Measurements from ENCODE around the gene LTBR.

LTBR gene

DNA sequence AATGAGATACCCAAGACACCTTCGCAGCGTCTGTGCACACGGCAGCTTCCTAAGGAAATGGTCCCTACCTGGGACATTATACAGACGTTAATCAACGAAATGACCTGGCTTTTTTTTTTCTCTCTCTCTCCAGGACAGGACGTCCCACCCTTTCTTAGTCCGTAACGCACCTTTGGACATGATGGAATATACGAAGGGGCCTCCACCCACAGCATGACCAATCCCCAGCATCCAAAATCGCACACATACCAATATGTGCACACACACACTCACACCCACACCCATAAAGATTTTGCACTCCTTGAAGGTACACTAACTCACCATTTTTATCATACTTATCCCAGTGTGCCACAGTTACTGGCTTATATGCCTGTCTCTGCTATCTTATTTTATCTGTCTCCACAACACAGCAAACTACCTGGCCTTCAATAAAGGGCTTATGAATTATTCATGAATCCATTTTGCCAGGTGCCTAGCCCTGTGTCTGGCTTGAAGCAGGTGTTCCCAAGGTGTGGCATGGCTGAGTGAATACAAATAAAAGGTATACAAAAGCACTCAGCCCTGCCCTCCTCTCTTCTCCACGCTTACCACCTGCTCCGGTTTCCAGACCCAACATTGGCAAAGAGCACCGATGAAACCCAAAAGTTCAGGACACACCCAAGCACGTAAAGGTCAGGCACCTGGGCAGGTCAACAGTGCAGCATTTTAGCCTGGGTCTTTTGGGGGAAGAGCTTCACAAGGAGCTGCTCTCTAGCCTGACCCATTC, 10.8 kb upstream of the LTBR start:
- TF ChIP-seq TAF1 (IDR thresholded peaks at IDR 0.05; ENCODE audit: borderline replicate concordance, low read depth, low read length) (no peak), POLR2AphosphoS5 (IDR thresholded peaks at IDR 0.05; ENCODE audit: low read depth, low read length) (no peak), POLR2A (IDR thresholded peaks at IDR 0.05; ENCODE audit: low read depth, low read length) (no peak)
- no peak for FAIRE-seq
- DNase-seq (ENCODE audit: insufficient read length): no peak

DNA sequence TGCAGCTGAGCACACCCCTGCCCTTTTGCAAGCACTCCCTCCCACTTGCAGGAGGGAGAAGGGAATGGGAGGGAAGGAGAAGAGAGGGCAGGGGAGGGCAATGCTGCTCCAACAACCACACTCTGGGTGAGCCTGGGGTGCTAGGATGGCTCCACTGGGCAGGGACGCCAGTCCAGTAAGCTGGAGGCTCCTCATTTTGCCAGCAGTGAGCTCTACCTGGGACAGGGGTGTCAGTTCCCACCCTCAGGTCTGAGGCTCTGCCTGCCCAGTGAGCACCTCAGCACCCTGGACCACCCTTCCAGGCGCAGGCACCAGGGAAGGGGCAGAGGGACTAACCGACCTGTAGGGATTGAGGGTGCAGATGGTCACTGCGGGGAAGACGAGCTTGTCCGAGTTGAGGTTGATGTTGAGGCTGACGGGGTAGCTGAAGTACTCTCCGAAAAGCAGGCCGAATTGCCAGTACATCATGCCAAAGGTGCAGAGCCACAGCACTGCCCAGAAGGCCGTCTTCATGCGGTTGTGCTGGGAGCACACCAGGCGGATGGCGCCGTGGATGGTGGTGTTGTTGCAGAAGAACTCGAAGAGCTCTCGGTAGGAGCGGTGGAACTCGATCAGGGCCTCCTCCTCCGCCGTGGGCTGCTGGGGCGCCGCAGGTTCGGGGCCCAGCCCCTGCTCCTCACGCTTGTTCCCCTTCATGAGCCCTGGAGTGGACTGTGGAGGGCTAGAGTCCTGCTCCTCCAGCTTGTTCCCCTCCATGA, 9.8 kb upstream of the LTBR start:
- FAIRE-seq: no peak
- no peak for DNase-seq (ENCODE audit: insufficient read length)

DNA sequence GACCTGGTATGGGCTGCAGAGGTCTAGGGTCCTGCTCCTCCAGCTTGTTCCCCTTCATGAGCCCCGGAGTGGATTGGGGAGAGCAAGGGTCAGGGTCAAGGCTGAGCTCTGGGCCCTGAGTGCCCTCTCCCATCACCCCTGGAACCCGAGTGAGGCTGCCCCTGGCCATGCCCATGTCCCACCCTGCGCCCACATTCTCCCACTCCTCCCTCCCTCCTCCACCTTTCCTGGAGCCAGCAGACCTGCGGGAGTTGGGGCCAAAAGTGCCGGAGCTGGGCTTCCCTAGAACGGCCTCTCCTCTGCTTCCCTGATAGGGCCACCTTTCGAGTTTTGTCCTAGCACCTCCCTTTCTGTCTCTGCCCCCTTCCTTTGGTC, 9.2 kb upstream of the LTBR start:
- no peak for FAIRE-seq
- TF ChIP-seq POLR2A (IDR thresholded peaks at IDR 0.05; ENCODE audit: low read depth, low read length) (no peak), TAF1 (IDR thresholded peaks at IDR 0.05; ENCODE audit: borderline replicate concordance, low read depth, low read length) (no peak), POLR2AphosphoS5 (IDR thresholded peaks at IDR 0.05; ENCODE audit: low read depth, low read length) (no peak)
- DNase-seq (ENCODE audit: insufficient read length): no peak

More for the DNA sequence above, 9.8 kb upstream of the LTBR start:
- TF ChIP-seq POLR2AphosphoS5 (IDR thresholded peaks at IDR 0.05; ENCODE audit: low read depth, low read length): no peak
- TF ChIP-seq POLR2A (IDR thresholded peaks at IDR 0.05; ENCODE audit: low read depth, low read length): no peak
- TF ChIP-seq TAF1 (IDR thresholded peaks at IDR 0.05; ENCODE audit: borderline replicate concordance, low read depth, low read length): no peak

DNA sequence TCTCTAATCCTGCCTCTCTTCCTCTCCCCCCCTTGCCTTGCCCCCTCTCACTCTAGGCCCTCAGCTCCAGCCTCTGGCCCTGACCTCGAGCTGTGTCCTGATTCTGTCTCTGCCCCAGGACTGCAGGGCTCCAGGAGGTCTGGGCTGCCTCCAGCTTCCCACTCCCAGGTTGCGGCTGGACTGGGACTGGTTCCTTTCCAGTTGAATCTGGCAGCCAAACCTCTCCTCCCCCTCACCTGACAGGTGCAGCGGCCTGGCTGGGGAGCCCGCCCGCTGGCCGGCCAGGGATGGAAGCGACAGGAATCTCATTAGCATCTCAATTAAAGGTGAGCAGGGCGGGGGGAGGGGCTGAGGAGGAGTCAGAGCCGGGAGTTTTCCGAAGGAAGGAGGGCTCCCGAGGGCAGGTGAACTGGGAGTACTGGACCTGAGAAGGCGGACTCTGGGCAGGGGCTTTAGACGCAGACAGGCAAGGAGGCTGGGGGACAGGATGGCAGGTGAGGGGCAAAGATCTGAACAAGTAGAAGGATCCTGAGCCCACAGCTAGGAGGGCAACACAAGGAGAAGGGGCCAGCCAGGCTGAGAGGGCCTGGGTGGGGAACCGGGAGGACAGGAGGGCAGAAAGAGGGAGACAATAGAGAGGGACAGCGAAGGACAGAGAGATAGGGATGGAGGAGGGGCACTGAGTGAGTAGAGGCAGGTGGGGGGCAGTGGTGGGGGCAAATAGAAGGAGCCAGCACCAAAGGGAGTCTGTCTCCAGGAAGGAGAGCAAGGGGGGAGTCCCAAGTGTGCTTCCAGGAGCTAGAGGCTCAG, 8.5 kb upstream of the LTBR start, which contains the start of gene SCNN1A:
Gene SCNN1A (minus strand): TSS at position 295 of the 810 bp plus-strand sequence. CDS start 780 bp downstream, outside the sequence.
- FAIRE-seq (no peak), DNase-seq (ENCODE audit: insufficient read length) (no peak)
- no peak for TF ChIP-seq POLR2AphosphoS5 (IDR thresholded peaks at IDR 0.05; ENCODE audit: low read depth, low read length)
- no peak for TF ChIP-seq TAF1 (IDR thresholded peaks at IDR 0.05; ENCODE audit: borderline replicate concordance, low read depth, low read length)
- TF ChIP-seq POLR2A (IDR thresholded peaks at IDR 0.05; ENCODE audit: low read depth, low read length): no peak

DNA sequence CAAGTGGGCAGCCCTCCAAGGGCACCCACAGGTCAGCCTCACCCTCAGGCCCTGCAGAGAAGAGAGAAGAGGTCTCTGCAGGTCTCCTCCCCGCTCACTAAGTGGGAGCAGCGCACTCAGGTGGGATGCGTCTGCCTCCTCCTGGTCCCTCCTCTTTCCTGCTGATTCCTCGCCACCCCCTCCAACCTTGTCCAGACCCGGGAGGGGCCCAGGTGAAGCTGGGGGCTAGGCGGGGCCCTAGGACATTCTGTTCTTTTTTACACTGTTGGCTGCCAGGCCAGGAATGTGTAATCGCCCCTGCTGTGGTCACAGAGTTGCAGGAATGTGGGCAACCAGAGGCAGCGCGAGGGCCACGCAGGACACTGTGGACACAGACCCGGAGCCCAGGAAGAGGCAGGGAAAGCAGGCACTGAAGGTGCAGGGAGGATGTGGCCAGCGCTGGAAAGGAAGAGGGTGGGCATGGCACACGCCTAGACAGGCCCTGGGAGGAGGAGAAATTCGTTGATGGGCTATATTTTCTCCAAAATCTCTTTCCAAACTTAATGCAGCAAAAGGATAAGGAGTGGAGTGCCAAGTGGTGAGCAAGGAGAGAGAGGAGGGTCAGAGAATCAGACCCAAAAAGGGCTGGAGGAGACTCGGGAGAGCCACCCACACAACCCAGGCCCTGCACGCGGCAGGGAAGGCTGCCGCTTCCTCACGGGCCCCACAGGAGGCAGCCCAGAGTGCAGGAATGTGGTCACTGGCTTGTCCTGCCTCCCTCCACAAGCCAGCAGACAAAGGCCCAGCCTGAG, 7.7 kb upstream of the LTBR start:
- FAIRE-seq (no peak), DNase-seq (ENCODE audit: insufficient read length) (no peak)
- TF ChIP-seq POLR2A (IDR thresholded peaks at IDR 0.05; ENCODE audit: low read depth, low read length) (no peak), TAF1 (IDR thresholded peaks at IDR 0.05; ENCODE audit: borderline replicate concordance, low read depth, low read length) (no peak), POLR2AphosphoS5 (IDR thresholded peaks at IDR 0.05; ENCODE audit: low read depth, low read length) (no peak)

DNA sequence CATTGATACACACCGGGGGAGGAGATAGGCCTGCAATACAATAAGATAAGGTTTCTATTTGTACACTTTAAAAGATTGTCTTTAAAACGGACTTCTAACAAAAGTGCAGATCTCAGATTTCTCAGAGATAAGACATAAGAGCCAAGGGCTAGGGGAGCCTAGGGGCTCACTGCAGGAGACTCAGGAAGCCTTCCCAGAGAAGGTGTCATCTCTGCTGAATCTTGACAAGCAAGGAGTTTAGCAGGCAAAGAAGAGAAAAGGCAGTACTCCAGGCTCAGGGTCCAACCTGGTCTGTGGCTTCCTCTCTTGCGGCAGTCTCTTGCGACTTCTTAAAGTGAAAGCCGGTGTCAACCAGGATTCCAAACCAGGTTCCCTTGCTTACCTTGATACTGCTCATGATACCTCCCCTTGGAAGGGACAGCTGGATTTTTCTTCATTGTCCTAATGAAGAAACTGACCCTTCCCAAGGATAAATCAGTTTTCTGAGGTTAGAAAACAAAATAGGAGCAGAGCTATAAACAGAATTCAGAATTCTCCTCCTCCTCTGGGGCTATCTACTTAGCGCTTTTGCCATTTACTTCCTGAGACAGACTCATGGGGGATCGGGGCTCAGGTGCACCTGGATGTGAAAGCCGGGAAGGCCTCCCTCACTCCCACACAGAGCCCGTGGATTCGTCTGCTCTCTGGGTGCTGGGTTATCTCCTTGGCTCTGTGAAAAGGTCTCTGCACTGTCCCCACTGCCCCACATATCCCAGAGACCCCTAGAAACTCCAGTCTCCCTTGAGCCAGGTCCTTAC, 6.9 kb upstream of the LTBR start:
- no peak for FAIRE-seq
- no peak for DNase-seq (ENCODE audit: insufficient read length)
- TF ChIP-seq TAF1 (IDR thresholded peaks at IDR 0.05; ENCODE audit: borderline replicate concordance, low read depth, low read length): no peak
- no peak for TF ChIP-seq POLR2AphosphoS5 (IDR thresholded peaks at IDR 0.05; ENCODE audit: low read depth, low read length)
- no peak for TF ChIP-seq POLR2A (IDR thresholded peaks at IDR 0.05; ENCODE audit: low read depth, low read length)

DNA sequence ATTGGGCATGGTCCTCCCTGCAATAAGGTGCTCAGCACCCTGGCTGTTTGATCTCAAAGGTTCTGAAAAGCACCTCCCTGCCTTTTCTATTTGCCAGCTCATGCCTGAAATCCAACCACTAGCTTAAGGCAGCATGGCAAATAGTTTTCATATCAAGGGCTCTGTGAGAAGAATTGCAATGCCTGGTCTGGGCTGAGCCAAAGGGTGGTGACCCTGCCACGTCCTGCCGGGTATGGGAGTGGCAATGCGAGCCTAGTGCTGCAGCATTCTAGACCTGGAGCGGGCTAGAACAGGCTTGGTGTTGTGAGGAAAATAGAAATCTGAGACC, 6.3 kb upstream of the LTBR start:
- FAIRE-seq: no peak
- DNase-seq (ENCODE audit: insufficient read length): no peak
- TF ChIP-seq POLR2A (IDR thresholded peaks at IDR 0.05; ENCODE audit: low read depth, low read length): no peak
- no peak for TF ChIP-seq TAF1 (IDR thresholded peaks at IDR 0.05; ENCODE audit: borderline replicate concordance, low read depth, low read length)
- TF ChIP-seq POLR2AphosphoS5 (IDR thresholded peaks at IDR 0.05; ENCODE audit: low read depth, low read length): no peak

DNA sequence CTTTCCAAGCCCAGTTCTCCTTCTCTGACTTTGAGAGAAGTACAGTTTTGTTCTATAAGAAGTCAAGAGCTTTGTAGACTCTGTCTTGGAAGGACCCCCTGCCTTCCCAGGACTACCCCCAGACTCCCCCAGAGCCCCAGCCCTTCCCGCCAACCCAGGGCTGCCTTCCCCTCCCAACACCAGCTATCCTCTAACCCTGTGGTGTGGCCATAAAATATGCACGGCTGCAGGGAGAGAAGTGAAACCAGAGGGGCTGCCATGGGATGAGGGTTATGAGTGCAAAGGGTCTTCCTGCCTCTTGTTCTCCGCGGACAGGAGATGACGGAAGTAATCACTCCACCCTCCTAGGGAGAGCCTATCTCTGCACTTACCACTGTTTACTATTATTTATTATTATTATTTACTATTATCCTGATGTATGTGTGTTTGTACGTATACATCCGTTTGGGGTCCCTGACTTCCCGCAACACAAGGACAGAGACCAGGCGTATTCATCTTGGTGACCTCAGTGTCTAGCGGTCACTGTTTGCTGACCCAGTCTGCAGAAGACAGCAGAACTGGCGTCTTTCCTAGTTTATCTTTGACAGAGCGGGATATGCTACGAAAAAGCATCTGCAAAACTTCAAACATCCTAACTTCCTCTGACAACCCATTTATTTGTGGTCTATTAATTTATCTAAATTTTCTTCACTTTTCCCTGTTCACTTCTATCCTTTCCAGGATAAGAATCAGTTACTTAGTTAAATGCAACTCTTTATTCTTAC, 5.1 kb upstream of the LTBR start:
- DNase-seq (ENCODE audit: insufficient read length) (no peak), FAIRE-seq (no peak)
- TF ChIP-seq POLR2A (IDR thresholded peaks at IDR 0.05; ENCODE audit: low read depth, low read length) (no peak), POLR2AphosphoS5 (IDR thresholded peaks at IDR 0.05; ENCODE audit: low read depth, low read length) (no peak), TAF1 (IDR thresholded peaks at IDR 0.05; ENCODE audit: borderline replicate concordance, low read depth, low read length) (no peak)

Measured in GM12892 (cell line).